Adrenal gland (tissue), 5 donors: Measurements from ENCODE around the gene ABCB11.

ENCODE experiments used
- CTCF ChIP-seq, 6 experiments: fragments of 450-650 bp in 4 of 6; fragments of 200-600 bp in 2 of 6; sonication (generic) in 1 of 6; IDR thresholded peaks; 1 replicate in 5 of 6; 2 replicates in 1 of 6; pipeline versions ENCODE4 v1.5.1 to v1.8.0; 2016 to 2021; ENCODE audit warnings: antibody characterized with exemption in 6 of 6, mild to moderate bottlenecking in 2 of 6, moderate library complexity in 1 of 6
- POLR2A ChIP-seq, 2 donors: fragments of 450-650 bp; IDR thresholded peaks; one replicate each; pipeline ENCODE4 v1.6.1; 2017; ENCODE audit warnings: antibody characterized with exemption in 2 of 2, mild to moderate bottlenecking in 2 of 2, moderate library complexity in 1 of 2
- donor health status: DM: no; HTN: no; CAD: no.

GRCh38 chr2:169073211-169073962, 42.3 kb upstream of the ABCB11 start:
- no peak for TF ChIP-seq CTCF (IDR thresholded peaks at IDR 0.05)
- TF ChIP-seq POLR2A (IDR thresholded peaks at IDR 0.05): no peak
